AG10803 (cell line): Measurements from ENCODE around the gene ABI3.
A peak's percentile ranks its signal among the peaks of the same experiment; 100 is the strongest.

Source experiments
- DNase-seq: peaks from one replicate; pipeline ENCODE4 v3.0.0; 2010; ENCODE audit warnings: low read depth
- H3K4me3 ChIP-seq: 2 replicates; pipeline ENCODE4 v1.5.1; 2011; ENCODE audit warnings: mild to moderate bottlenecking, low read length, control low read depth
- CTCF ChIP-seq: conservative IDR thresholded peaks from 2 replicates; pipeline ENCODE4 v1.5.1; 2011; ENCODE audit warnings: mild to moderate bottlenecking, low read length, control low read depth, inconsistent platforms

ABI3 gene

GRCh38 chr17:49219987-49220386, 9.5 kb downstream of the ABI3 start:
- H3K4me3 ChIP-seq, result no peak overlapping the region
- TF ChIP-seq CTCF, result no peak
- DNase-seq, result no peak

- no peak for TF ChIP-seq CTCF
- no peak for DNase-seq
- H3K4me3 ChIP-seq, result no peak overlapping the region
These were observed 12.6 kb downstream of the ABI3 start for GRCh38 chr17:49223168-49223516.

- H3K4me3 ChIP-seq, result no peak overlapping the region
- DNase-seq, result no peak
- TF ChIP-seq CTCF, result peak; percentile 82
These were observed 13.2 kb downstream of the ABI3 start for GRCh38 chr17:49223517-49224197.

GRCh38 chr17:49224198-49224996, 13.9 kb downstream of the ABI3 start:
- H3K4me3 ChIP-seq, result no peak overlapping the region
- DNase-seq, result no peak

GRCh38 chr17:49224997-49225337, 14.5 kb downstream of the ABI3 start:
- H3K4me3 ChIP-seq, result no peak overlapping the region
- no peak for DNase-seq
- TF ChIP-seq CTCF, result no peak

More at GRCh38 chr17:49224198-49224996, 13.9 kb downstream of the ABI3 start:
- TF ChIP-seq CTCF, result no peak

- no peak for TF ChIP-seq CTCF
These were observed 15.2 kb downstream of the ABI3 start for GRCh38 chr17:49225554-49226236.

More at GRCh38 chr17:49225554-49226236, 15.2 kb downstream of the ABI3 start:
- no peak overlapping the region for H3K4me3 ChIP-seq
- DNase-seq, result no peak
